Mesenteric fat pad (tissue), 1 donor: Measurements from ENCODE around the gene ZNF33B. TPM values are rescaled to one million over a fixed set of nuclear protein-coding genes. Genes with fewer than 3 reads are reported as not detected.
"Not testable (repeated sequence)": the region's sequence is repeated elsewhere in the genome, so short reads cannot be mapped to it uniquely, and the experiment has no call there.

Experiments used
- DNase-seq: peaks from one replicate; pipeline ENCODE4 v3.0.0-alpha.2; 2020; ENCODE audit warnings: low spot score
- long read RNA-seq: library from polyadenylated mRNA; unstranded; transcript quantifications from one replicate; pipeline ENCODE4 v2.0.0, GENCODE V29; 2020
- total RNA-seq: library from RNA; stranded (reverse); fragmentation: NEBNext Ultra II Directional; extraction: Animal tissue kit (Norgen Biotek cat#: 25700); gene quantifications from one replicate; pipeline ENCODE4 v1.2.1, GENCODE V29; 2021
- donor health status: DM: yes; HTN: yes; CAD: no.

The ZNF33B gene
- total RNA-seq: 8.5 TPM
- long read RNA-seq, partial matches to known transcripts: 0 of 12 reads
- long read RNA-seq, other reads (novel, unspliced or antisense): 12 of 12 reads

- DNase-seq: peak; percentile 97
These were observed at the start of gene ZNF33B for GRCh38 chr10:42638055-42638820. Gene ZNF33B, minus strand, starts transcription at chr10:42638570. Its CDS starts 1,642 bp downstream, at chr10:42636928.

DNA sequence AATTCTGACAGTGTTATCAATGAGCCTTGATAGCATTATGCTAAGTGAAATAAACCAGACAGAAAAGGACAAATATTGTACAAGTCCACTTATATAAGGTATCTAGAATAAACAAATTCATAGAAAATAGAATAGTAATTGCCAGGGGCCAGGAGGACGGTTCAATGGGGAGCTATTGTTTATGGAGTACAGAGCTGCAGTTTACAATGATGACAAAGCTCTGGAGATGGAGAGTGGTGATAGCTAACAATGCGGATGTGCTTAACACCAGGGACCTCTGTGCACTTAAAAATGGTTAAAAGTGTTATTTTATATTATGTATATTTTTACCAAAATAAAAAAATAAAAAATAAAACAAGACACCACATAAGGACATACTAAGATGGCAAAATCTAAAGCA, 46.1 kb upstream of the ZNF33B start:
- no peak for DNase-seq

DNA sequence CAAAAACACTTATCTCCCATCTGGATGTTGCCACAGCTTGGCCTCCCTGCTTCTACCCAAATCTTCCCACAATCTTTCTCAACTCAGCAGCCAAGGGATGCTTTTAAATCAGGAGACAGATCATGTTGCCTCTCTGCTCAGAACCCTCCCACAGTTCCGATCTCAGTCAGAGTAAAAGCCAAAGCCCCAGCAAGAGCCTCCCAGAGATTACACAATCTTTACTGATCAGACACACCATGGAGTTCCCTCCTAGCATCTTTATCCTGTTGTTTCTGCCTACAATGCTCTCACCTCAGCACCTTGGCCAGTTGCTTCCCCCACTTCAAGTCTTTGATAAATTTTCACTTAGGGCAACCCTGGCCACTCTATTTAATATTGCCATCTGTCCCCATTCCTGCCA, 41.9 kb upstream of the ZNF33B start:
- no peak for DNase-seq

GRCh38 chr10:42665181-42665979, 27.0 kb upstream of the ZNF33B start:
- DNase-seq: not testable (repeated sequence)

GRCh38 chr10:42654419-42654818, 16.0 kb upstream of the ZNF33B start:
- no peak for DNase-seq

DNA sequence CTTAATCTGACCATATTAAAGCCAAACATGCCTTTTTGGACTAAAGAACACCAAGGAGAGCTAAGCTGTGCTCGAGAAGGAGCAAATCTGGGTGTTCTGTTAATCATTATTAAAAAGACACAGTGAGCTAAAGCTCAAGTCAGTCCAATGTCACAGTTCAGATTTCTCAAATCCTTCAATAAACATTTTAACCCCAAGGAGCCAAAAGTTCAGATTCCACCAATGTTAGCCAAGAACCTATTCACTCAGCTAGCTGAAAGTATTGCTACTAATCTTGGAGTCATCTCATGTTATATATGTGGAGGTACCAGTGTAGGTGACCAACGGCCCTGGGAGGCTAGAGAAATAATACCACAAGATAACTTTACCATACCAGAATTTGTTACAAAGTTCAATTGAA, 14.5 kb upstream of the ZNF33B start:
- DNase-seq: no peak

- no peak for DNase-seq
These were observed 12.0 kb upstream of the ZNF33B start for GRCh38 chr10:42650374-42650773.

DNA sequence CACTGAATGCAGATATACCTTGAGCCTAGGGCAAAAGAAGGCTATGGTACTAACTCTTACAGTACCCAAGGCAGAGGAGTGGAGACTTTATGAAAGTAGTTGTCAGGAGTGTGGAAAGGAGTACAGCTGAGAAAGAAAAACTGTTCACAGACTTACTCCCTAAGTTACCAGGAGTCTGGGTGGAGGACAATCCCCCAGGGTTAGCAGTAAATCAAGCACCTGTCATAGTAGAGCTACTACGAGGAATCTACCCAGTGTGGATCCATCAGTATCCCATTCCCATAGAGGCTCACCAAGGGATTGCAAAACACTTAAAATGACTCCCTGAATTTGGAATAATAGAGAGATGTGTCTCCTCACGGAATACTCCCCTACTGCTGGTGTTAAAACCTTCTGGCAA, 10.1 kb upstream of the ZNF33B start:
- DNase-seq: no peak

DNA sequence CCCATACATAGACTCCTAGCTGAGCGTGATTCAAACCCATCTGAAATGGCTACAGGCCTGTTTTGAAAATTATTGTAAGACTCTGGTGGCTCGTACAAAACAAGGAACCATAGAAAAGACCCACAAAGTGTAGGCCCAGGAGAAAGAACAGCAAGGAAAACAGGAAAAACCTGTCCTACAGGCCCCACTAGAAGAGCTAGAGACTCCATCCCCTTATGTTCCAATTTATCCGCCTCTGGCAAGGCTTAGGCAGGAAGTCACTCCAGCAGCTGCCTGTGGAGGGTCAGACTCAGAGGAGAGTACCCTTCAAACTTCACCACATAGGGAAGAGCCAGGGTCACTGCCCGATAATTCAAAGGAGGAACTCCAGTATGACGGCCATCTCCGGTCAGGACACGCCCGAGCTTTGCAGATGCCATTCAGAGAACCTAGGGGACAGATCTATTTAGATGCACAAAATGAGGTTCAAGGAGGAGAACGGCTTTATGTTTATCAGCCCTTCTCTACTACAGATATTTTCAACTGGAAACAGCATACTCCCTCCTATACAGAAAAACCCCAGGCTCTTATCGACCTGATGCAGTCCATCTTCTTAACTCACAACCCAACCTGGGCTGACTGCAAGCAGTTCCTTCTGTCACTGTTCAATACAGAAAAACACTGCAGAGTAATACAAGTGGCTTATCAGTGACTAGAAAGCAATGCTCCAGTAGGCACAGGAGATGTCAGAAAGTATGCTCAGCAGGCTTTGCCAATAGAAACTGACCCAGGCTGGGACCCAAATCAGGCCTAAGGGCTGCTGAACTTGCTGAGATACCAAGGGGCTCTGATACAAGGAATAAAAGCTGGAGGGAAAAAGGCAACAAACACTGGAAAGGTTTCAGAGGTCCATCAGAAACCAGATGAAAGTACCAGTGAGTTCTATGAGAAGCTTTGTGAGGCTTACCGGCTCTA, 8.6 kb upstream of the ZNF33B start:
- no peak for DNase-seq

DNA sequence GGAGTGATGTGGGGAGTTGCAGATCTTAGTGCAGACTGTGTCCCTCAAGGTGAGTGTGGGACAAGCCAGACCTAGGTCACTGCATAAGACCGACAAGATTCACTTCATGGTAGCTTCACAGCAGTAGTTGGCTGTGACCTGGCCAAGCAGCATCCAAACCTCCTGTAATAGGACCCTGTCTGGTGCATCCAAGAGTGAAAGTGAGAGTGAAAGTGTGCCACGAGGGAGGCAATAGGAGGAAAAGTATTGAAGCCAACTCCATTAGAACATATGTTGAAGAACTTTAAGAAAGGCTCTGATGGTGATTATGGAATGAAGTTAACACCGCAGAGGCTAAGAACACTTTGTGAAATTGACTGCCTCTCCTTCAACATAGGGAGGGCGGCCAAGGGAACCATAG, 7.8 kb upstream of the ZNF33B start:
- no peak for DNase-seq

GRCh38 chr10:42645516-42645915, 7.1 kb upstream of the ZNF33B start:
- DNase-seq: no peak

DNA sequence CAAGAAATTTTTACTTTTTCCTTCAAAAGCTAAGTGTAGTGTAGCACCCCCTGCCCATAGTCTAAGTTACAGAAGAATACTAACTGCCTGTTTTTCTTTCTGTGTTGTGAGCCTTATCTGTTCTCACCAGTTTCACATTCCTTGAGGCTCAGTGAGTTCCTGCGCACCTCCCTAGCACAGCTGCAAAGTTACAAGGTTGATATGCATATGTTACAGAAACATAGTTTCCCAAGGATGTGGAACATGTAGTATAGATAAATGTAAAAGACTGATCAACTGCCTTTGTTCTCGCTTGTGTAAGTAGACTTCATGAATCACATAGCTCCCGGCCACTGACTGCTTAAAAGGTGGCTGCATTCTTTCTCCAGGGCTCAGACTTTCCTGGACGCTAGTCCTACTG, 6.7 kb upstream of the ZNF33B start:
- no peak for DNase-seq

DNA sequence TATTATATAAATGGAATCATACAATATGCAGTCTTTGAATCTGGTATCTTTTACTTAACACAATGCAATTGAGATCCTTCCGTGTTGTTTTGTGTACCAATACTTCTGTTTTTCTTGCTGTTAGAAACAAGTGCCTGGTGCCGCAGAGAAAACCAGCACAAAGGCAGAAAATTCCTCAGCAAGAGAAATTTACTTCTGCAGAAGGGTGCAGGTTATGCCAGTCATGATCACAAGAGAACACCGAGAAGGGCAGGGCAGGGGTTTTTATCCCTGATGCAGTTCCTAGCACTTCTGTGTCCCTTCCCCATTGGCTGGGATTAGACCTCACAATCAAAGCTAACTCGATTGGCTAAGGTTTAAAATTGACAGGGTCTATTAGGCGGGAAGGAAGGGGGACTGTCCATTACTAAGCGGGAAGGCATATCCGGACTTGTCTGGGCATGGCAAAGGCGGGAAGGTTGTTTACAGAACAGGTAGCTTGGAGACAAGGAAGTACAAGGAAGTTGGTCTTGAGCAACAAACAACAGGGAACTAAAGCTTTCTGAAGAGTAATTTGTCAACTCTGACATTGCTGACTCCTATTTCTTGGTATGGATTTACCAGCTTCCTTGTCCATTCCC, 2.4 kb upstream of the ZNF33B start:
- no peak for DNase-seq

- no peak for DNase-seq
These were observed 476 bp upstream of the ZNF33B start for GRCh38 chr10:42638821-42639270.

DNA sequence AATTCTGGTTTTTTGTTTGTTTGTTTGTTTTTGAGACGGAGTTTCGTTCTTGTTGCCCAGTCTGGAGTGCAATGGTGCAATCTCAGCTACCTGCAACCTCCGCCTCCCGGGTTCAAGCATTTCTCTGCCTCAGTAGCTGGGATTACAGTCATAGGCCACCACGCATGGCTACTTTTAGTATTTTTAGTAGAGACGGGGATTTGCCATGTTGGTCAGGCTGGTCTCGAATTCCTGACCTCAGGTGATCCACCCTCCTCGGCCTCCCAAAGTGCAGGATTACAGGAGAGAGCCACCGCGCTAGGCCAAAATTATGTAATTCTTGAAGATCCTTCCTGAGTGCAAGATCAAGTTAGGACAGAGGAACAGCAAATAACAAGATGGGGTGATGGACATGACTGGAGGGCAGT, 719 bp downstream of the ZNF33B start:
- no peak for DNase-seq

GRCh38 chr10:42637142-42637541, 1.2 kb downstream of the ZNF33B start:
- no peak for DNase-seq

DNA sequence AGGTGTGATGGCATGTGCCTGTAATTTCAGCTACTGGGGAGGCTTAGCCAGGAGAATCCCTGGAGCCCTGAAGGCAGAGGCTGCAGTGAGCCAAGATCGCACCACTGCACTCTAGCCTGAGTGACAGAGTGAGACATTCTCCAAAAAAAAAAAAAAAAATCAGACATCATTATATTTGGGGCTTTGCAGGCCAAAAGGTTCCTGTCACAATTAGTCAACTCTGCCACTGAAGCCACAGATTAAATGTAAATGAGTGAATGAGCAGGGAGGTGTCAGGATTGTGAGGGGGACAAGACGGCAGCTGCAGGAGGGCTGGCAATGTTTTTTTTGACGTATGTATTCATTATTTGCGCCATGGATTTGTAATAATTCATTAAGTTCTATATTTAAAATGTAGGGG, 3.3 kb downstream of the ZNF33B start:
- DNase-seq: no peak

- DNase-seq: no peak
These were observed 5.8 kb downstream of the ZNF33B start for GRCh38 chr10:42632564-42632963.

- no peak for DNase-seq
These were observed 7.7 kb downstream of the ZNF33B start for GRCh38 chr10:42630537-42631134.

GRCh38 chr10:42623929-42624328, 14.4 kb downstream of the ZNF33B start:
- no peak for DNase-seq
